Muscle of back (tissue), 13 donors: ENCODE results near the gene CNOT2. TPM values are rescaled to one million over a fixed set of nuclear protein-coding genes. Genes with fewer than 3 reads are reported as not detected.

ENCODE experiments used
- DNase-seq, 3 donors: peaks; one replicate each; pipeline versions ENCODE4 v3.0.0 to v3.0.0-alpha.2; 2013
- long read RNA-seq, 9 donors: transcript quantifications; one replicate each; lab custom pipeline, GENCODE V29; 2026
- polyA plus RNA-seq, 10 donors: library from polyadenylated mRNA; unstranded; fragments of 120-200 nt; gene quantifications; one replicate each; pipeline ENCODE4 v1.2.1, GENCODE V29; 2013; ENCODE audit not compliant: insufficient read length in 10 of 10

The CNOT2 gene
- polyA plus RNA-seq: 10 to 100 TPM; 66.3 to 93.6 (median 79.5) TPM
- long read RNA-seq, donor 1, partial matches to known transcripts: 0 of 10 reads
- long read RNA-seq, donor 1, other reads (novel, unspliced or antisense): 0 of 10 reads
- long read RNA-seq, donor 2, transcript CNOT2-201 (16 exons, 3,282 nt): major isoform, 5 of 18 reads
- long read RNA-seq, donor 2, partial matches to known transcripts: 10 of 18 reads
- long read RNA-seq, donor 2, other reads (novel, unspliced or antisense): 0 of 18 reads
- long read RNA-seq, donor 3: 0 reads
- long read RNA-seq, donor 4, full-length matches to known transcripts: 12 of 12 reads
- long read RNA-seq, donor 4, partial matches to known transcripts: 0 of 12 reads
- long read RNA-seq, donor 4, other reads (novel, unspliced or antisense): 0 of 12 reads
- long read RNA-seq, donor 5, transcript CNOT2-201 (16 exons, 3,282 nt): major isoform, 9 of 21 reads
- long read RNA-seq, donor 5, partial matches to known transcripts: 0 of 21 reads
- long read RNA-seq, donor 5, other reads (novel, unspliced or antisense): 0 of 21 reads
- long read RNA-seq, donor 6, transcript CNOT2-201 (16 exons, 3,282 nt): major isoform, 13 of 25 reads
- long read RNA-seq, donor 6, partial matches to known transcripts: 5 of 25 reads
- long read RNA-seq, donor 6, other reads (novel, unspliced or antisense): 0 of 25 reads
- long read RNA-seq, donor 7, transcript CNOT2-201 (16 exons, 3,282 nt): major isoform, 5 of 9 reads
- long read RNA-seq, donor 7, partial matches to known transcripts: 0 of 9 reads
- long read RNA-seq, donor 7, other reads (novel, unspliced or antisense): 0 of 9 reads
- long read RNA-seq, donor 8, transcript CNOT2-201 (16 exons, 3,282 nt): major isoform, 12 of 38 reads
- long read RNA-seq, donor 8, partial matches to known transcripts: 19 of 38 reads
- long read RNA-seq, donor 8, other reads (novel, unspliced or antisense): 0 of 38 reads
- long read RNA-seq, donor 9, partial matches to known transcripts: 0 of 3 reads
- long read RNA-seq, donor 9, other reads (novel, unspliced or antisense): 0 of 3 reads

DNA sequence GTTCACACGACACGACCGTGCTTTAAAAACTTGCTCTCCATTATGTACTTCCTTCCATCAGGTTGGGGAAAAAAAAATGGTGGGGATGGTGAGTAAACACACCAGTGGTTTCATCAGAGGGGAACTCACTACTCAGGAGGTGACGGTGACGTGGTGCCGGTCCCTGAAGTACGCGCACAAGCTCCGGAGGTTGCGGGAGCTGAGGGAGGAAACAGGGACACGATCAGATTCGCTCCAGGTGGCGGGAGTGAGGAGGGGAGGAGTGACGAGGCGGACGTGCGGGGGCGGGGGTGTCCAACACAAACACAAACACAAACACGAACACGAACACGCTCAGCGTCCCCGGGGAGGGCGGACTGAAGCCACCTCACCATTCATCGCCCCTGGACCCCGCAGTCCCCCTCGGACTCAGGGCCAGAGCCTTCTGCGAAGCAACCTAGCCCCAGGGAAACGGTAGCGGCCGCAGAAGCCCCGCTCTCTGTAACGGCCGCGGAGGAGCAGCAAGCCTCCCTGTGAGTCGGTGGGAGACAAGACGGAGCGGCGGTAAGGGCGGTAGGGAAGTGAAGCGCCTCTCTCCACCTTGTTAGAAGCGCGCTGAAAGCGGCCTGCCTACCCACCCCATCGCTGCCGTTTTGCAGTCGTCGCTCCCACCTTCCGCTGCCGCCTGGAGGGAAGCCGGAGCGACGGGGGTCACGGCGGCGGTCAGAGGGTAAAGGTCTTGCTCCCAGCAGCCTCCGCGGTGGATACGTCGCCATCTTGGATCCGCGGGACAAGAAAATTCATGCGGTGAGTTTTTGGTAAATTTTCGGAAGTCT, at the start of gene CNOT2:
Gene CNOT2, plus strand, starts transcription at position 739 of the 815 bp plus-strand sequence. CDS start 34,794 bp downstream, outside the sequence.
- peak; percentile 88 to 98 (median 94) for DNase-seq

DNA sequence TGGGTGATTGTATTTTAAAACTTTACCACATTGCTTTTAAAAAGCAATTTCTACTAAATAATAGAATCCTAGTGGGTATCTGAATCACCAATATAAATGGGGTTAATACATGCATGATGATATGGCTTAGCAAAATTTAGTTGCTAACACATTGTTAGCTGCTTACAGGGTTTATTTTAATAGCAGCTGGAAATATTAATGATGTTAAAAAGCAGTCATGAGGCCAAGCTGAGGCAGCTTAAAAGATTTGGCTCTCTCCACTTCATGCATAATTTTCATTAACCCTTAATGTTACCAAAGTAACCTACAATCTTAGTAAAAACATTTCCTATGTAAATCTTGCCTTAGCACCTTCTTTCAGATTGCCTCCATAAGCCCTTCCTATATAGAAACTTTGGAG, 49.2 kb upstream of the CNOT2 start:
- DNase-seq: no peak

DNA sequence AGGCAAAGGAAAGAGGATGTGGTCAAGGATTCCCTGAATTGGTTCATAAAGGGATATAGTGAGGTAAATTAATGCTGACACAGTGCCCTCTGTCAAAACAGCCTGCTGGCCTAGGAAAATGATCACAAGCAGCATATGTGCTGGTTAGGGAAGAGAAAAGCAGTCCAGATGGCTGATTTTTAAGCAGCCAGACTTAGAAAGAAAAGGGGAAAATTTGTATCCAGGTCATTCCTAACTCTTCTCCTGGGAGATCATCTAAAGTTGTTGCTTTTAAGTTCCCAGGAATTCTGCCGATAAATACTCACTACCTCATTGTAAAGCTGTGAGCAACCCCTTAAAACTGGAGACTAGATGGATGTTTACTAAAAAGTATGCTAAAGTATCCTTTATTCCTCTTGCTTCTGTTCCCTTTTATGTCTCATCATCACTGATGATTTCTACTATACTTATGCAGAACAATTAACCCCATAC, 46.4 kb upstream of the CNOT2 start:
- peak in 2 of 3 donors; percentile 63 to 83 for DNase-seq

DNA sequence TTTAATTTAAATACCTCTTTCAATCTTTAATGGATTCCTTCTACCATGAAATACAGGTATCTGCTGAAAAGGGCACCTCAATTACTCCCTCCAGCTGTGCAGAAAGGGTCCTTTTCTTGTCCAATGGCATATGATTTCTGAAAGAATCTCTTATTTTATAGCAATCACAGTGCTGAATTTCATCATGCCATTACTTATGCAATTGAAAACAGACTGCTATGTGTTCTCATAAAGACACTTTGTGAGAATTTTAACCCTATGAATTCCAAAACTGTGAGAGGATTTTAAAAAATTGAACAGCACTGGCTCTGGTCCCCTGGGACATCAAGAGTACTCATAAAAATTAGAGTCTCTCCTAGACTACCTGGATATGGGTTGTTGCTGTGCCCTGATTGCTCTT, 45.9 kb upstream of the CNOT2 start:
- no peak for DNase-seq

GRCh38 chr12:70213707-70214106, 29.5 kb upstream of the CNOT2 start:
- no peak for DNase-seq

GRCh38 chr12:70214972-70215617, 28.1 kb upstream of the CNOT2 start:
- DNase-seq: no peak

DNA sequence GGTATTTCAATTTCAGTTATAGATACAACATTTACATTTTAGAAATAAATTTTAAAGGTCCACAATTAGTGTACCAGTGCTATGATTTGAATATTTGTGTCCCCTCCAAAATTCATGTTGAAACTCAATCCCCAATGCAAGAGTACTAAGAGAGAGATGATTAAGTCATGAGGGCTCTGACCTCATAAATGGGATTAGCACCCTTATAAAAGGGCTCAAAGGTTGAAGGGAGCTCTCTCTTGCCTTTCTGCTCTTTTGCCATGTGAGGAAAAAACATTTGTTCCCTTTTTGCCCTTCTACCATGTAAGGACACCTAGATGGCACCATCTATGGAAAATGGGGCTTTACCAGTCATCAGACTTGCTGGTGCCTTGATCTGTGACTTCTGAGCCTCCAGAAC, 25.8 kb upstream of the CNOT2 start:
- no peak for DNase-seq

DNA sequence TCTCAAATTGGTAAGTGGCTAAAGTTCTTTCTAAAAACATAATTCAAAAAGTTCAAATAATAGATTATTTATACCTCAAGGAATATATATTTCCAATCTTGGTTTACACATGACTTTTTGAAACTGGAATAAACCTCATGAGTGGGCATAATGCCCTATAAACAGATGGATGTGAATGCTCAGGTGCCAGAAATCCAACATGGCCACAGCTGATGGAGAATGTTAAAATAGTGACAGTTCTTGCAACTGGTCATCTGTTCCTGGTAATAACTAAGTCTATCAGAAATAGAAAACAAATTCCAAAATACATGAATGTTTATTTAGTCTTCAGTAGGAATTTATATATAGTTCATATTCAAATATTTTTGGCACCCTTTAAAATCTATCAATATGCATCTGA, 21.6 kb upstream of the CNOT2 start:
- no peak for DNase-seq

DNA sequence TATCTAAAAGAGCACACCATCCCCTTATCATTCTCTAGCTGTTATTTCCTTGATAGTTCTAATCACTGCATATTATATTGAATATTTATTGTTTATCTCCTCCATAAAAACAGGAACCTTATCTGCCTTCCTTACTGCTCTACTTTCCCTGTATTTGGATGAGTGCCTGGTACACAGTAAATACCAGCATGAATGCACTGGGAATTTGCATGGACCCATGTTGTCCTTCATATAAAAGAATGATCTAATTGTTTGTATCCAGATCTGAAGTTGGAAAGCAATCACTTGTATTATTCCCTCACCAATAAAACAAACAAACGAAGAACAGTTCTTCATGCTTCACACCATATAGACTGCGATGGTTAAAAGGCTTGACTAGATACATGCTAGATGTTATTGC, 15.3 kb upstream of the CNOT2 start:
- DNase-seq: no peak

DNA sequence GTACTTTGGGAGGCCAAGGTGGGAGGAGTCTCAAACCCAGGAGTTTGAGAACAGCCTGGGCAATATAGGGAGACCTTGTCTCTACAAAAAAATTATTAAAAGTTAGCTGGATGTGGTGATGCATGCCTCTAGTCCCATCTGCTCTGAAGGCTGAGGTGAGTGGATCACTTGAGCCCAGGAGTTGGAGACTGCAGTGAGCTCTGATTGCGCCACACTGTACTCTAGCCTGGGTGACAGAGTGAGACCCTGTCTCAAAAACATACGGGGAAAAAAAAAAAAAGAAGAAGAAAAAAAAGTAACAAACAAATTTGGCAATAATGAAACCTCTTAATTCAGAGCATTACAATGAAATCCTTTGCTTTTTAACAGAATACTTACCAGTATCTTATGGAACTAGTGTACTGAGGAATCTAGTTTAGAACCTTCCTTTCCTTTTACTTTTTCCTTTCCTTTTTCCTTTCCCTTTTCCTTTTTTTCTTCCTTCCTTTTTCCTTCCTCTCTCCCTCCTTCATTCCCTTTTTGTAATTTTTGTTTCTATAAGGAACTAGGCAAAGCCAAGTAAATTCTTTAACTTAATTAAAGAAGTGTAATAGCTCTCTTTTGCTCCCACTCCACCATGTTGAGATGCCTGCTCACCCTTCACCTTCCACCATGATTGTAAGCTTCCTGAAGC, 12.2 kb upstream of the CNOT2 start:
- DNase-seq: no peak

- no peak for DNase-seq
Measured at GRCh38 chr12:70236990-70237389, 6.2 kb upstream of the CNOT2 start.

GRCh38 chr12:70240673-70241072, 2.6 kb upstream of the CNOT2 start:
- no peak for DNase-seq

DNA sequence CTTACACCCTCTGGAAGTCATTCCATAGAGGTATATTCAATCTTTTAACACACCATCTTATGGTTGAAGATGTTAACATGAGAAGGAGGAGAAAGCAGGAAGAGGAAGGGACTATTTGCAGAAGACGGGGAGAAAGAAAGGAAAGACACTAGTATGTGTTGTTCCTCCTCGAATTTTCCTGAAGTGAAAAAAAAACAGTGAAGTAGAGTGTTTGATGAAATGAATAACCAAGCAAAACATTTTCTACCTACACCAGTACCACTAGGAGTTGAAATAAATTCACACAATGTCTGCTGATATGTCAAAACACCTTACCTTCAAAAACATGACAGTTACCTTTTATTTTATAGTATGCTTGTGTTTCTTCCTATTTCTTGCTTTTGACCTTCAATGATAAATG, 1.4 kb upstream of the CNOT2 start:
- DNase-seq: peak in 1 of 3 donors; percentile 18

GRCh38 chr12:70243510-70244371, 508 bp downstream of the CNOT2 start:
- DNase-seq: peak; percentile 17 to 86 (median 80)

DNA sequence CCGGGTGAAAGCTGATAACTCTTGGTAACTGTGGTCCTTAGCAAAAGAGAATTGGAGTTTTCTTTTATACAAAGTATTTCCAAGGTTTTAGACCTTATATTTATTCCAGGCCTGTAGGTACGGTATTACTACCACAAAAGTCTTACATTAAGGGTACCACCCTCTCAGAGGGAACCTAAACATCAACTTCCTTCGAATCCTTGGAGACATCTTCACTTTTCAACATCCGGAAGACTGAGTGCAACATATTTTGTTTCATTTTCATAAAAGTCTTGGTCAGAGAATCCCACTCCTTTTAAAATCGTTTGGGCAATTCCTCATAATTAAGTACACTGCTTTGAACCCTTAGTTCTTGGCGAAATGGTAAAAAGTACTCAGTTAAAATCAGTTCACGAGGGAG, 1.2 kb downstream of the CNOT2 start:
- DNase-seq: no peak

DNA sequence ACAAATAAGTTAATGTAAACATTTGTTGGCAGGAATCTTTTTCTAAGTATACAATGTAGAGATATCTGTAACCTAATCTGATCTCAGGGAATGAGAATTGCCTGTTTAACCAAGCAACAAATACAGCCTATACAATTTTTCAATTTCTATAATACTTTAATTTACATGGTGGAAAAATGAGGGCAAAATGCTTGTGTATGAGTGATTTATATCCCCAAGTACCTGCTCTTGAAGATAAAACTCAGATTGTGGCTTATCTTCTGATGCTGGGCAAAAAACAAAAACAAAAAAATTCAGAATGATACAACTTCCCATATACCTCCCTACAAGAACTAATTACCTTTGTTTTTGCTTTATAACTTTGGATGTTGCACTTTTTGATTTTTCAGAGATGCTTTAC, 2.2 kb downstream of the CNOT2 start:
- DNase-seq: no peak

- DNase-seq: no peak
Measured at GRCh38 chr12:70246580-70246979, 3.3 kb downstream of the CNOT2 start.

GRCh38 chr12:70247653-70248199, 4.5 kb downstream of the CNOT2 start:
- DNase-seq: no peak

GRCh38 chr12:70248876-70249275, 5.6 kb downstream of the CNOT2 start:
- peak in 2 of 3 donors; percentile 28 to 65 for DNase-seq
